Heart left ventricle (tissue), 16 donors: Measurements from ENCODE around the gene WWC1. TPM values are rescaled to one million over a fixed set of nuclear protein-coding genes. Genes with fewer than 3 reads are reported as not detected.

Experiments
- ATAC-seq, 4 donors: fragments of 200-7000 bp; cut with Tn5 transposase; one replicate each; pipeline ENCODE4 v1.9.1; 2020 to 2022; ENCODE audit warnings: moderate library complexity in 4 of 4, mild to moderate bottlenecking in 3 of 4, moderate number of reproducible peaks in 1 of 4
- DNase-seq, 5 donors: peaks; one replicate each; pipeline ENCODE4 v3.0.0-alpha.2; 2020
- H3K27ac ChIP-seq, 12 donors: fragments of 200-600 bp; sonication (generic) in 4 of 12; one replicate each; pipeline versions ENCODE4 v1.5.0 to v1.8.0; 2016 to 2022; ENCODE audit warnings: mild to moderate bottlenecking in 2 of 12
- H3K27me3 ChIP-seq, 9 donors: fragments of 200-600 bp; sonication (generic) in 2 of 9; one replicate each; pipeline versions ENCODE4 v1.5.1 to v1.8.0; 2016 to 2022; ENCODE audit warnings: mild to moderate bottlenecking in 3 of 9
- H3K36me3 ChIP-seq, 9 donors: fragments of 200-600 bp; sonication (generic) in 2 of 9; one replicate each; pipeline versions ENCODE4 v1.5.0 to v1.8.0; 2018 to 2022; ENCODE audit warnings: mild to moderate bottlenecking in 2 of 9
- H3K4me1 ChIP-seq, 12 donors: fragments of 200-600 bp; sonication (generic) in 4 of 12; one replicate each; pipeline versions ENCODE4 v1.5.0 to v1.8.0; 2016 to 2022; ENCODE audit warnings: mild to moderate bottlenecking in 3 of 12
- H3K4me3 ChIP-seq, 12 donors: fragments of 200-600 bp; sonication (generic) in 4 of 12; one replicate each; pipeline versions ENCODE4 v1.5.0 to v1.8.0; 2017 to 2022; ENCODE audit warnings: mild to moderate bottlenecking in 9 of 12, moderate library complexity in 4 of 12
- H3K9me3 ChIP-seq, 12 donors: fragments of 200-600 bp; sonication (generic) in 4 of 12; one replicate each; pipeline versions ENCODE4 v1.5.0 to v1.8.0; 2016 to 2022; ENCODE audit warnings: mild to moderate bottlenecking in 1 of 12
- CTCF ChIP-seq, 12 donors: fragments of 200-600 bp; sonication (generic) in 4 of 12; IDR thresholded peaks; one replicate each; pipeline versions ENCODE4 v1.5.0 to v1.8.0; 2018 to 2022; ENCODE audit warnings: antibody characterized with exemption in 12 of 12, mild to moderate bottlenecking in 5 of 12
- POLR2A ChIP-seq, 2 donors: fragments of 450-650 bp; IDR thresholded peaks; one replicate each; pipeline ENCODE4 v1.6.1; 2017; ENCODE audit warnings: antibody characterized with exemption in 2 of 2, mild to moderate bottlenecking in 2 of 2, moderate library complexity in 2 of 2
- WGBS, 4 donors: extraction: QIAGEN DNeasy Blood & Tissue Kit in 2 of 4; methylation state at CpG; one replicate each; pipeline versions ENCODE4 v1.1.5 to v1.1.7; 2013 to 2018; 5-methylcytosine and 5-hydroxymethylcytosine counted together
- intact Hi-C, 10 donors: fragments of 100-400 bp; cut with DNase I; formaldehyde crosslinking; loops; one replicate each; pipeline versions ENCODE4 v1.11.1 to v1.14.2; 2022
- polyA plus RNA-seq, 2 donors: library from polyadenylated mRNA; stranded (reverse); fragments of 200-250 nt; gene quantifications; one replicate each; pipeline ENCODE4 v1.2.3, GENCODE V29; 2013
- total RNA-seq, 9 donors: library from RNA; depleted of rRNA in 2 of 9; stranded (reverse); fragments of >200 nt in 2 of 9; fragmentation: NEBNext Ultra II Directional in 3 of 9; extraction: Animal tissue kit (Norgen Biotek cat#: 25700) in 3 of 9; gene quantifications; one replicate each; pipeline versions ENCODE4 v1.1.0 to v1.2.4, GENCODE V29; 2016 to 2023
- donor health status: ischemic (EF 13 %, LVEDD 7.1; RV severe dilation, severe dysfunction).
- donor health status: healthy with polysubstance abuse.
- donor health status: DM: no; HTN: yes; CAD: no.
- donor health status: DM: no; HTN: no; CAD: no.
- donor health status: ischemic (EF 25% LVEDD 6.9; RV normal size, moderate dysfunction).
- donor health status: ischemic (EF 25% LVEDD 5.7; RV mildly dilated, moderate dysfunction).
- donor health status: healthy.
- donor health status: DM: yes; HTN: yes; CAD: no.
- donor health status: ischemic (EF 35%, LVEDD 5.7; RV mildly dilated, moderate dysfunction).
- donor health status: nonischemic (EF 11% LVEDD 7.7; RV severe dilation, severe dysfunction).
- donor health status: DM: yes; HTN: yes; CAD: no.
- donor health status: PGD.
- donor health status: ischemic (EF 29% LVEDD 5.4; RV normal size, mild dysfunction).
- donor health status: nonischemic (EF 23%, LVEDD 6.1; RV moderate dilation, normal function).

Gene WWC1
- total and polyA plus RNA-seq, 11 donors, result 0.23 to 21.5 (median 1.7) TPM

GRCh38 chr5:168404365-168404764 is 112.9 kb downstream of the WWC1 start:
- TF ChIP-seq POLR2A (IDR thresholded peaks at IDR 0.05) (no peak), CTCF (IDR thresholded peaks at IDR 0.05) (peak in 1 of 12 donors; percentile 17)
- intact Hi-C loops, result no loop called here
- Histone ChIP-seq H3K4me3 (no peak overlapping the region), H3K27ac (peak overlapping the region in 2 of 12 donors; percentile 11 to 29), H3K36me3 (no peaks in the 10 kb centered on the region), H3K9me3 (no peaks in the 10 kb centered on the region), H3K4me1 (peaks cover 0 to 15% (median 7%) of the 10 kb centered on the region in 12 donors), H3K27me3 (no peaks in the 10 kb centered on the region)
- 30 to 35% (median 32%) methylated on average over 12 of the region's 12 CpGs for WGBS, 4 donors
- ATAC-seq (peak; percentile 26 to 64 (median 52)), DNase-seq (no peak)

DNA sequence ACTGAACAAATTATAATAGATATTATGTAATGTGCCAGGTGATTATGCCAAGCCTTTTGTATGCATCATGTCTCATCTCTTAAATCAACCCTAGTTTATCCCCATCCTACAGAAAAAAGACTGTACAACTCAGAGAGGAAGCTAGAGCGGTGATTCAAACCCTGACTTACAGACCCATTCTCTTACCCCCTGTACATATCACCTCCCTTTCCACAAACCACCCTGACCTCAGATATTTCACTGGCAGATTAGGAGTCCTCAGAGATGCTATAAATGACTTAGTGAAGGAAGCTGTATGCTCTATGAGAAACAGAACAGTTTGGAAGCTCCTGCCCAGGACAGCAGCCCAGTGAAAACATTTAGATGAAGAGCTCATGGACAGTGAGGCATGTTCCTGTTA is 115.8 kb downstream of the WWC1 start:
- H3K27ac ChIP-seq, result no peak overlapping the region
- H3K4me3 ChIP-seq, result no peak overlapping the region
- intact Hi-C loops, result no loop called here
- no peaks in the 10 kb centered on the region for H3K36me3 ChIP-seq
- DNase-seq, result no peak
- H3K4me1 ChIP-seq, result peaks cover 0 to 22% (median 9%) of the 10 kb centered on the region in 12 donors
- WGBS, 4 donors, result 85 to 100% (median 90%) methylated on average over 1 of the region's 1 CpG
- TF ChIP-seq CTCF (IDR thresholded peaks at IDR 0.05) (no peak), POLR2A (IDR thresholded peaks at IDR 0.05) (no peak)
- H3K27me3 ChIP-seq, result no peaks in the 10 kb centered on the region
- no peak for ATAC-seq
- H3K9me3 ChIP-seq, result no peaks in the 10 kb centered on the region

DNA sequence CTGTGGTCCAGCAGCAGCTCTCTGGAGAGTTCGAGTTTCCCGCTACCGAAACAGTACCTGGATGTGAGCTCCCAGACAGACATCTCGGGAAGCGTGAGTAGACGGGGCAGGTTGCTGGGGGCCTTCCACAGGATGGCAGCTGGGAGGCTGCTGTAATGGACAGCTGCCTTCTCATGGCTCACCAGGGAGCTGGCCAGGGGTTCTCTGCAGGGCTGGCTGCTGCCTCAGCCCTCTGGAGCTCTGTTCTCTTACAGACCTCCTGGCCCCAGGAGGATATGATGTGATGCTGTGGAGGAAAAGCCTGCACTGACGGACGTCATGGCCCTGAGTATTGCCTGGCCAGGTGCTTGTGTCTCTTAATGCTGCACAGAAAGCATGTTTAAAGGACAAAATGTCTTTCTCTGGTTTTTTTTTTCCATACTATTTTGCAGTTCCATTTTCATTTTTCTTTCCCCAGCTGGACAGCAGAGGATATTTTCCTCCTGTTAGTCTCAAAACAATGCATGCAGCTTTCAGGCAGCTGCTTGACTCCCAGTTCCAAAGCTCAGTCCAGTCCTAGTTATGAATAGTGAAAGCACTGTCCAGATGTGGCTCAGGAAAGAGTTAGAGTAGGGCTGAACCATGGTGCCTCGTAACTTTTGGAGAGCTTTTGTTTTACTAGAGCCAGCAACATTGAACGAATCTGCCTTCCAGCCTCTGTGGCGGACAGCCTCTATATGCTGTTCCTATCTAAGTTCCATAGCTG is 117.3 kb downstream of the WWC1 start:
- peak overlapping the region in 7 of 12 donors; percentile 2 to 52 (median 42) for H3K27ac ChIP-seq
- H3K36me3 ChIP-seq, result no peaks in the 10 kb centered on the region
- no peaks in the 10 kb centered on the region for H3K9me3 ChIP-seq
- intact Hi-C loops, result no loop called here
- H3K27me3 ChIP-seq, result no peaks in the 10 kb centered on the region
- peak; percentile 32 to 52 (median 44) for ATAC-seq
- H3K4me3 ChIP-seq, result peak overlapping the region in 2 of 12 donors; percentile 1 to 7
- WGBS, 4 donors, result 55 to 70% (median 66%) methylated on average over 9 to 11 of the region's 11 CpGs
- DNase-seq, result peak in 1 of 5 donors; percentile 46
- TF ChIP-seq POLR2A (IDR thresholded peaks at IDR 0.05) (no peak), CTCF (IDR thresholded peaks at IDR 0.05) (no peak)
- peaks cover 0 to 22% (median 9%) of the 10 kb centered on the region in 12 donors for H3K4me1 ChIP-seq

- no peak for TF ChIP-seq CTCF (IDR thresholded peaks at IDR 0.05)
- intact Hi-C loops, result no loop called here
- H3K4me1 ChIP-seq, result peaks cover 0 to 22% (median 2%) of the 10 kb centered on the region in 12 donors
- H3K4me3 ChIP-seq, result peak overlapping the region in 2 of 12 donors; percentile 7 to 15
- no peaks in the 10 kb centered on the region for H3K9me3 ChIP-seq
- H3K36me3 ChIP-seq, result no peaks in the 10 kb centered on the region
- 31 to 53% (median 33%) methylated on average over 17 of the region's 17 CpGs for WGBS, 4 donors
- peak overlapping the region in 7 of 12 donors; percentile 2 to 52 (median 42) for H3K27ac ChIP-seq
- DNase-seq, result peak in 3 of 5 donors; percentile 19 to 69 (median 56)
- peak in 1 of 4 donors; percentile 63 for ATAC-seq
- H3K27me3 ChIP-seq, result no peaks in the 10 kb centered on the region
These were observed 118.4 kb downstream of the WWC1 start for GRCh38 chr5:168409591-168410458.
